T-helper 2 cell (primary cell): ENCODE data around the gene NFIX.

Source experiments
- DNase-seq, 5 experiments: peaks; one replicate each; pipeline versions ENCODE4 v3.0.0 to v3.0.0-alpha.2; 2012 to 2022

The NFIX gene

DNA sequence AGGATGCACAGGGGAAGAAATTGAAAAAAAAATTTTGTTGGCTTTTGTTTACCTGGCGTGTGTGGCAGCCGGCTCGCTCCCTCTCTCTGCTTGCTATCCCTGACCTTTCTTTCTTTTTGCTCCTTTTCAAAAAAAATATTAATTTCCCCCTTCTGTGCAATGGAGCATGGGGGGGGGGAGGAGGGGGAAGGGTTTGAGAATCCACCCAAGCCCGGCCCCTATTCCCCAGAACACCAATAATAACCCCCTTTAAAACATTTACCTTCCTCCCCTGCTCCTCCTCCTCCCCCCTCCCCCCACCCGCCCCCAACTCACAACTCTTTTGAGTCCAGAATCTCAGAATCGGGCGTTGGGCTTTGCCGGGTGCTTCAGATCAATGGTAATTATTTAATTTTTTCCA is 28.4 kb downstream of the NFIX start:
- no peak for DNase-seq

DNA sequence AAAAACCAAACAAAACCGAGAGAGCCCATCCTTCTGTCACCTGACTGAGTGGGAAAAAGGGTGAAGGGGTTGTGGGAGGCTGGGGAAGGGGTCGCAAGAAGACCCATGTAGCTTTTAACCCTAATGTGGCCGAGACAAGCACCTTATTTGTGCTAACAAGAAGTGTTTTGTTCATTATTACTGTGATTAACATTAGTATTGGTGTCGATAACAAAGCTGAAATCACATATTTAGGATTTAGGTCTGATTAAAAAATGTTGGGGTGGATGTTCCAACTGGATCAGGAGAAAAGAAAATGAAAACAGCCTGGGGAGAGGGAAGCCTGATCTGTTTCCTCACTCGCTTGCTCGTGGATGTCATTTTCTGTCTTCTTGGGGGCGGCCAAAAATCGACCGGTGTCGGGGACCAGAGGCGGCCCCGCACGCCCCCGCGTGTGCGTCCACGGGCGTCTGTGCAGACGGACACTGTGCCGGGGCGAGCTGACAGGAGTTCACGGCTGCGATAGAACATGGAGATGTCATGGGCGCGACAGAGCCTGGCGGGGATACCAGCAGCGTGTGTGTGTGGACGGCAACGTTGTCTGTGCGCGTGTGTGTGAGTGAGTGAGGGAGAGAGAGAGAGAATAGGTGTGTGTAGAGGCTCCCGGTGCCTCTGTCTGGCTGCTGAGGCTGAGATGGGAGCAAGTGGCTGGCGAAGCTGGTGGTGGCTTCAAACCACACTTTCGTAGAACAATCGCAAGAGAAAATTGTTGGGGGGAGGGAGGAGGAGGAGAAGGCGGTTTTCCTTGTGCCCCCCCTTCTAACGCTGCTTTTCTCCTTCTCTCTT is 29.1 kb downstream of the NFIX start:
- peak in 1 of 5 experiments; percentile 7 for DNase-seq

DNA sequence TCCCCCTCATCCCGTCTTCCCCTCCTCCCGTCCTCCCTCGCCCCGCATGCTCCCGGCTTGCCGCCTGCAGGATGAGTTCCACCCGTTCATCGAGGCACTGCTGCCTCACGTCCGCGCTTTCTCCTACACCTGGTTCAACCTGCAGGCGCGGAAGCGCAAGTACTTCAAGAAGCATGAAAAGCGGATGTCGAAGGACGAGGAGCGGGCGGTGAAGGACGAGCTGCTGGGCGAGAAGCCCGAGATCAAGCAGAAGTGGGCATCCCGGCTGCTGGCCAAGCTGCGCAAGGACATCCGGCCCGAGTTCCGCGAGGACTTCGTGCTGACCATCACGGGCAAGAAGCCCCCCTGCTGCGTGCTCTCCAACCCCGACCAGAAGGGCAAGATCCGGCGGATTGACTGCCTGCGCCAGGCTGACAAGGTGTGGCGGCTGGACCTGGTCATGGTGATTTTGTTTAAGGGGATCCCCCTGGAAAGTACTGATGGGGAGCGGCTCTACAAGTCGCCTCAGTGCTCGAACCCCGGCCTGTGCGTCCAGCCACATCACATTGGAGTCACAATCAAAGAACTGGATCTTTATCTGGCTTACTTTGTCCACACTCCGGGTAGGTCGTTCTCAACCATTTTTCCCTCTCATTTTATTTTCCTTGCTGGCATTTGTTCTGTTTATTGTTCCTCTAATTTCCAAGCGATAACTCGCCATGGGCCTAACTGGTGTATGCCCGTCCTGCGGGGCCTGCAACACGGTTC is 29.8 kb downstream of the NFIX start:
- DNase-seq: no peak

DNA sequence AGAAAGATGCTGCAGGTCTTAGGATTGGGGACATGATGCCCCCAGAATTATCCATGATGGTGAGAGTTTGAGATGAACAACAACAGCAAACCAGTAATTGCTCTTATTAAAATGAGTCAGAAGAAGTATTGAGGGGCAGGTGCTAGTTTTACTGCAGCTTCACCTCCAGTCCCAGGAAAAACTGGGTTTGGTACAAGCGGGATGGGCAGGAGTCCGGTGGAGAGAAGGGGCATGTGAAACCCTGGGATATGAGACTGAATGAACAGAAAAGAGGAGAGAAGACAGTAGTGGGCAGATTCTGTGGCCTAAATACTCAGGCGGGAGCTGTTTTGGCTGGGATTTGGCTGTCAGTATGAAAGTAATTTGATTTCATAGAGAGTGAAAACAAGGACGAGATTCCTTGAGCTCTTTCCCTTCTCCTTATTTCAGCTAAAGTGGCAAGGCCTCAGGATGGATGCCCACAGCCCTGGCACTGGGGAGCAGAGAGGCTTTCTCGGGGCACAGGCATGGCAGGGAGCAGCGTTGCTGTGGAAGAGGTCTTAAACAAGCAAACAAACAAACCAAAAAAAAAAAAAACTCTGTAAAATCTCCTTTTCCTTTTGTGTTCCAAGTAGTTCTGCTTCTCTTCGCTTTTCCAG is 30.7 kb downstream of the NFIX start:
- DNase-seq: no peak

DNA sequence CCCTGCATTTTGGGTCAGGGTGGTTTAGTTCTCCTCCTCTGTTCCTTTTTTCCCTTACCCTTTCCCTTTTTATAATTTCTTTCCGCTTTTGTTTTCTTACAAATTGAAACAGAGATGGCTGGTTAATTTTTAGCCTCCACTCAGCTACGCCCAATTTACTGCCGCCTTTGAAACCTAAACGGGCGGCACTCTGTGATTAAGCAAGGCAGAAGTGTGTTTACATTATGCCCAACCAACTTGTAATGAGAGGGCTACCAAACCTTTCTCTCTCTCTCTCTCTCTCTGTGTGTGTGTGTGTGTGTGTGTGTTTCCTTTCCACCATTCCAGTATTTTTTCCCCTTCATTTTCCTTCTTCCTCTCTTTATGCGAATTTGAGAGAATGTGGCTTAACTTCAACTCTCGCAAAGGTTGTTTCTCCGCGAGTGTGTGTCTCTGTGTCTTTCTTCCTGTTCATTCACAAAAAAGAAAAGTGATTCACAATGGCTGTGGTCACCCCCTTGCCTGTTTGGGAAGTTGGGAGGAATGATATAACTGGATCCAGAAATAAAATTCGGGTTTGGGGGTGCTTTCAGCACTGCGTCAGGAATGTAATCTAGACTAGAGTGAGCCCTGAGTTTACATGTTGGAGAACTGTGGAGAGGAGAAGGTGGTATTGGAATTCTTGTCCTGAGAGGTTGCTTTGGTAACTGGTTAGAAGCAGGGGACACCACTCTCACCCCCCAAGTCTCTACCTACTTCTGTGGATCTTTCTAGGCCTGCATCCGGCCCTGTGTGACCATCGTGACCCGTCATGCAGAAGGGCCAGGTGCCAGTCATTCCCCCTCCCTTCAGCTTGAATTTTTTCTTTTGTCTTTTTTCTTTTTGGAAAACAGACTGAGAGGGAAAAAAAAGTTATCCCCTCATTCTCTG is 31.4 kb downstream of the NFIX start:
- no peak for DNase-seq

DNA sequence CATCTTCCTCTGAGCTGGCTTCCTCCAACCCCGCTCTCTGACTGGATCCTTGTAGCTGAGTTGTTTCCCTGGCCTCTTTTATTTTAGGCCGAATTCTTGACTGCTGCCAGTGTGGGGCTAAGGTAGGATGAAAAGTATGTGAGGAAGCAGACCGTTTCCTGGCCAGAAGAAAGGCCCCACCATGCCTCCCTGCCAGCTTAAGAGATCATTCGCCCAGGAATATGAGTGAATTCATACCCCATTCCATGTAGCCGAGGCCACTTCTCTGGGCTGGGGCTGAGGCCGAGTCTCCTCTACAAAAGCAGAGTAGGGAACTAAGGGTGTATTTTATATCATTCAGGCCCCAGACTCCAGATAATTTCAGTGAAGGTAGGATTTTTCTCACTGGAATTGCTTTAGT is 32.3 kb downstream of the NFIX start:
- no peak for DNase-seq

DNA sequence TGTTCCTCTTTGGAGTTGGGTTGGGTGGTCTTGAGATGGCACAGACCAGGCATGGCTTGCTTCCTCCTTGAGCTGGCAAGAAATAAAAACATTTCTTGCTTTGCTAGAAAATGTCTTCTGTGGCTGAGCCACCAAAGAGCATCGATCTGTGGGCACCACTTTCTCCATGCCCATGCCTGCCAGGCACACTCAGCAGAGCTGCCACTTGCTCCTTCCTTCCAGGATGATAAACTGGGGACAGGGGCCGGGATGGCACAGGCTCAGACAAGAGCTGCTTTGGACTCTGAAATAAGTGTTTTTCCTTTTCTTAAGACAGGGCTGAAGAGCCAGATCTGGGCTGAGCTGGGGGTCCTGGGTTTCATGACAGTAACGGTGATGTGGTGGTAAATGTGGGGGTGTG is 32.8 kb downstream of the NFIX start:
- no peak for DNase-seq

DNA sequence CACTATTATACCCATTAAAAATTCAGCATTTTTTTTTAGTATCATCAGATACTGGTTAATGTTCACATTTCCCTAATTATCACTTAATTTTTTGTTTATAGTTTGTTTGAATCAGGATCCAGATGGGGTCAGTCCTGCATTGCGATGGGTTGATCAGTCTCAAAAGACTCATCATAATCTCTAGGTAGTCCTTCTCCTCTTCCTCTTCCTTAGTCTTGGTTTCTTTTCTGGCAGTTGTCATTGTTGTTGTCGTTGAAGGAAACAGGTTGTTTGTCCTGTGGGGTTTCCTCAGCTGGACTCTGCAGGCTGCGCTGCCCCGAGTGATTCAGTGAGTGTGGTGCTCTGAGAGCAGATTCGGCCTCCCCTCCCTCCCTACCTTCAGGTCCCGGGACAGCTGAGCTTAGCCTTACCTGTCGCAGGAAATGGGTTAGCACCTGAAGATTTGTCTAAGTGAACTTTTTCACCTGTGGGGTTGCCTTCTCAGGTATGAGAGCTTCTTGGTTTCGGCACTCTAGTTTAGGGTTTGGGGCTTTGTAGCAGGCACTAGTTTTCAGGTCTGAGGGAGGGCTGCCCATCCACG is 34.1 kb downstream of the NFIX start:
- no peak for DNase-seq

DNA sequence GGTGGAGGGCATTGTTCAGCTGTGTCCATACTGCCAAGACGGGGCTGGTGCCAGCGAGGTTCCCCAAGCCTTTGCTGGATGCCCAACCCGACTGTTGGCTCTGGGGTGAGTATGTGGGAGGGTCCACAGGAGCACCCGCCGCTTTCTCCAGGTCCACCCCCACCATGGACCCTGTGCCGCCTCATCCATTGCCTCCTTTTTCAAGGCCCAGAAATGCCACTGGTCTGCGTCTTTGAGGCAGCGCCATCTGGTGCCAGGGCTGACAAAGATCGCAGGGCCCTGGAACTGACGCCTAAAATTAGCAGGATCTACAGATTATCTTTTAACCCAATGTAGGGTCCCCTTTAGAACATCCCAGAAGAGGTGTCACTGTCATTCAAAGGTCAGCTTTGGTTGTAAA is 34.6 kb downstream of the NFIX start:
- DNase-seq: peak in 1 of 5 experiments; percentile 11

DNA sequence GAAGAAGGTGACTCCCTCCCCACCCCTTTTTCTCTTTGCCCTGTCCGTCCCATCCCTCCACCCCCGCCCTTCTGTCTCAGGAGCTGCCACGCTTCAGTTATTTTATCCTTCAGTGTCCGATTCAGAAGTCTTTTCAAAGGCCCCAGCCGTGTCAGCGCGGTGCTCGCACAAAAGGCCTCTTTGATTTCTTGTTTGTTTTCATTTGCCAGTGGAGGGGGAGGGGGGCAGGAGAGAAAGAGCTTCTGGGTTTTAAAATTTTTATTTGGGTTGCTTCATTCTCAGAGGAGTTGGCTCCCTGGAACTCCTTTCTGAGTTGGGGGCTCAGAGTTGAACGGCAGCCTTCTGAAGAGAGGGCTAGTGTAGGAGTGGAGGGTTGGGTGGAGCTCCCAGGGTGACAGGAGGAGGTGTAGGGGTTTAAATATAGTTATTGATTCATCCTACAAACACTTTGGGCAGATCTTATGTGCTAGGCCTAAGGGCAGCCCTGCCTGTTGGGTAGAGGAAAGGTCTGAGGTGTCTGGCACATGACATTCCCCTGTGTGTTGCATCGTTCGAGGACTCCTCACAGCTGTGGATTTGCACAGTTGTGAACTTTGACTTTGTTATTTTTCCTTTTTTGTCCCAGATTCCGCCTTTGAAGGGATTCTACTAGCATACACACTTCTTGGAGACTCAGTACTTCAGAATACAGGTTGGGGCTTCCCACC is 36.8 kb downstream of the NFIX start:
- no peak for DNase-seq

DNA sequence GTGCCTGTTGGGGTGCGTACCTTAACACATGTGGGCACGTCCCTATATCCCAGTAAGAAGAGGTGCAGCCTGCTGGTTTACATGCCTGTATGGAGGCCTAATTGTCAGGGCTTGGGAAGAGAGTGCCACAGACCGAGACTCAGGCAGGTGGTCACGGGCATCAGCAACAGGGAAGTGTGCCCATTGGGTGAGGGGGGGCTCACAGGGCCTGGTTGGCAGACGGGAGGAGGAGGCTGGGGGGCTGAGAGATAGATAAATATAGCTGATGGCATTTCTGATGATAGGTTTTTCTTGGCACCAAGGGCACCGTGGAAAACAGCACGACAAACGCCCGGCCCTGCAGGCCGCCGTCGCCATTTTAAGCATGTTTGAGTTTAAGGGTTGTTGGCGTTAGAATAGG is 37.6 kb downstream of the NFIX start:
- no peak for DNase-seq

DNA sequence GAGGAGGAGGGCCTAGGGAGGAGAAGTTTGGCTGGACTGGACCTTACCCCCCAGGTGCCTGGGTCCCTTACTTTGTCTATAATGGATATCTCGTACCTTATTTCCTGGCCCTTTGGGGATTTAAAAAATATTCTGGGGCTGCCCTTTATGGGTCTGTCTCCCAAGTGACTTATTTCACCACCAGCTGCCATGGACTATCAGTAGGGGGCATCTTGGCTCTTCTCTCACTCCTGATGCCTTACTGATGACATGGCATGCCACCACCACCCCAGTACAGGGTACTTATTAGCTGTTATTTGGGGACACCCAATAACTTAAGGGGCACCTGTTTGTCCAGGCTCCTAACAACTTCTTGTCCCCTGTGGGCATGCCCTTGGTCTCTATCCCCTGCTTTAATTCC is 38.0 kb downstream of the NFIX start:
- no peak for DNase-seq

DNA sequence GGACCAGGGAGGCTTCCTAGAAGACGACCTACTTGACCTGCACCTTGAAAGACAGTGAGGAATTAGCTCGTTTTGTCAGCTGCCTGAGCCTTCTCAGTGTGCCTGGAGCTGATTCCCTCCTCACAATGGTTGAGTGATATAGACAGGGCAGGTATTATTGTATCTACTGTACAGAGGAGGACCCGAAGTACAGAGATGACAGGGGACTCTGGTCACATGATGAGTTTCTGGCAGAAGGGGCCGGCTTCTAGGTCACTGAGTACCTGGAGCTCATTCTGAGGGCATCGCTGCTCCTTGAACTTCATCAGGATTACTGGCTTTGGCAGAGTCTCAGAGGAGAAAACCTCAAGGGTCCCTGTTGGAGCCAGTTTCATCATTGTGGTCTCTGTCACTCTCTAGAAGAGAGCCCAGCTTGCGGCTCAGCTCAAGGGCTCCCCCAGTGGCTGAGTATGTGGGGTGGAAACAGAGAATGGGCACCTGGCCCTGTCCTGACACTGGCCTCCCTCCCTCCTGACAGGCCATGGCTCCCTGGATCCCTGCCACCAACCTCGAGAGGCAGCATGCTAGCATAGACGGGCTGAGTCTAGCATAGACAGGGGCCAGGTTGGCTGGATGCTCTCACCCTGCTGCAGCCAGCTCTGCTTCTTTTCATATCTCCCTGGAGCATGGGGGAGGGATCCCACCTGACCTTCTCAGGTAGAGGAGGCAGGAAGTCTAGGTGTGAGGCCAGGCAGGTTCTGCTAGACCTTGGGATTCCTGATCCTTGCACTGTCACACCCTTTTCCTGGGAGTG is 38.7 kb downstream of the NFIX start:
- peak in 4 of 5 experiments; percentile 20 to 24 (median 22) for DNase-seq

DNA sequence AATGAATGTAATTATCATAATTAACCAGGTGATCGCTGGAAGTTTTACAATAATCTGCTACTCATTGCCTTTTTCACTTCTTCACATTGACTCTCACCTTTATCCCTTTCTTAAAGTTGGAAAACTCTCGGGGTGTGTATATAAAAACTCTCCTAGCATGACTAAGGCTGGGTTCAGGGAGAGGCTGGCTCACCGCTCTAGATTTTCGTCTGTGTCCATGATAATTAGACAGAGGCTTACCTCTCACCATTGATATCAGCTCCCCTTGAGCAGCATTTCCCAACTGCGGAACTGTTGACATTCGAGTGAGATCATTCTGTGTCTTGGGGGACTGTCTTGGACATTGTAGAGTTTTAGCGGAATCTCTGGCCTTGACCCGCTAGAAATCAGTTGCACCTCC is 39.4 kb downstream of the NFIX start:
- DNase-seq: no peak

DNA sequence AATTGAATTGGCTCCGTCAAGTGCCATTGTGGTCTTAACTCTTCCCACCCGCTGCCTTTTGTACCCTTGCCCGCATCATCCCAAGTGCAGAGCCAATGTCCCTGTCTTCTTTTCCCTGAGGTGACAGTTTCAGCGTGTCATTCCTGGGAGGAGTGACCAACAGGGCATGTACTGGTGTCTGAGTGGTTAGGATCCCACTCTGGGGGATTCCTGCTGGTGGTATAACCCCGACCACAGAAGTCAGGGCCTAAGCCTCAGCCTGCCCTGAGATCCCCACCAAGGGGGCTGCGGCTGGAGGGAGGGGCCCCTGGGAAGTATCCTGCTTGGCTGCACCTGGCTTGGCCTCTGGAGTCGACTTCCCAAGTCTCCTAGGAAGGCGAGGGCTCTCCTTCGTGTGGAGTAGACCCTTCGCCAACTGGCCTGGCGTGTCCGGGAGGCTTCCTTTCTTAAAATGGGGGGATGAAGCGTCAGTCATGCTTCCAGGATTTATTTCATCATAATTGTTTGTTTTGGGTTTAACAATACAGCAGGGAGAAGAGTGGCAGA is 40.6 kb downstream of the NFIX start:
- no peak for DNase-seq

DNA sequence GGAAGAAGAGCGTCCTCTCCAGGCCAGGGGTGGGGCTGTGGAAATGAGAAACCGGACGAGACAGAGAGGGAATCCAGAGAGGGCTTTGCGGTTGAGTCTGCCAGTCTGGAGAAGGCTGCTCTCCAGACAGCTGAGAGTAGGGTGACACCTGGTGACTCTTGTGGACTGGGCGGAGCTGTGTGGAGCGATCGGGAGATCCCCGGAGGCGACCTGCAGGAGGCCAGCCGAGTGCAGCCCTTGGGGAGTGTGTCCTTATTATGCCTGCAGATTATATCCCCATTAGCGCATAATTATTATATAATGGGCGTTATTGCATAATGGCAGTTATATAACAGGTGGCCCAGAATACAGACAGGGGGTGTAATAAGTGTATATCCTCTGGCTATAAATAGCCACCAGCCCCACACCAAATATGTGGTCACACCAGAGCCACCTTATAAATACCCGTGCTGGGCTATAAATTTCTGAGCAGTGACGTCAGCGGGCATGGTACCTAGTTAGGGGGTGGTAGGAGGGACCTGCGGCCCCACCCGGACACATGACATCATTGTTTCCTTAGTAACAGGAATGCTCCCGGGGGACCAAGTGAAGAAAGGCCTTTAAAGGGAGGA is 41.2 kb downstream of the NFIX start:
- DNase-seq: no peak

DNA sequence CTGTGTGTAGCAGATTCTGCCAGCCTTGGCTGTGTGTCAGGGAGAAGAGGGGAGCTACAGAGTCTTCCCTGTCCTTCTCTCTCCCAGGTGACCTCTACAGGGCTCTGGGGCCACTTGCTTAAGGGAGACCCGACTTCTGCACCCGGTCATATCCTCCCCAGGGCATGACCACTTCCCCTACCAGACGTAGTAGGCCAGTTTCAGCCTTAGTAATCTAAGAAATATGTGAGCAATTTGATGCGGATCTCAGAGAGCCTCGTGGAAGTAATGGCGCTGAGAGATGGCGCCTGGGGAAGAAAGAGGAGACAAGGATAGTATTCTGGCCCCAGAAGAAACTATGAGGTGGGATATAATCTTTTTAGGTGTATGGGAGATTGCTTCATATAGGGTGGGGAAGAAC is 41.9 kb downstream of the NFIX start:
- DNase-seq: no peak

DNA sequence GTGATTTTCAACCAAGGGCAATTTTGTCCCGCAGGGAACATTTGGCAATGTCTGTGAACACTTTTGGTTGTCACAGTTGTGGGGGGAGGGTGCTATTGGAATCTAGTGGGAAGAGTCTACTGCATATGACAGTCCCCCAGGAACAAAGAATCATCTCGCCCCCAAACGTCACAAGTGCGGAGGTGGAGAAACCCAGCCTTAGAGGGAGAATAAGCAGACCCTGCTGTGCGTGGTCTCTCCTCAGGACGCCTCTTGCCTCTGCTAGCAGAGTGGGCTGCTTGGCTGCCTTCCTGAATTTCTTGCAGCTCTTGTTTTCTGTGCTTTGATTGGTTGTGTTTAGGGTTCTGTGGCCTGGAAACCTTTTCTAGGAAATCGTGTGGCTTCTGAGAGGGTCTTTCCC is 42.5 kb downstream of the NFIX start:
- no peak for DNase-seq

DNA sequence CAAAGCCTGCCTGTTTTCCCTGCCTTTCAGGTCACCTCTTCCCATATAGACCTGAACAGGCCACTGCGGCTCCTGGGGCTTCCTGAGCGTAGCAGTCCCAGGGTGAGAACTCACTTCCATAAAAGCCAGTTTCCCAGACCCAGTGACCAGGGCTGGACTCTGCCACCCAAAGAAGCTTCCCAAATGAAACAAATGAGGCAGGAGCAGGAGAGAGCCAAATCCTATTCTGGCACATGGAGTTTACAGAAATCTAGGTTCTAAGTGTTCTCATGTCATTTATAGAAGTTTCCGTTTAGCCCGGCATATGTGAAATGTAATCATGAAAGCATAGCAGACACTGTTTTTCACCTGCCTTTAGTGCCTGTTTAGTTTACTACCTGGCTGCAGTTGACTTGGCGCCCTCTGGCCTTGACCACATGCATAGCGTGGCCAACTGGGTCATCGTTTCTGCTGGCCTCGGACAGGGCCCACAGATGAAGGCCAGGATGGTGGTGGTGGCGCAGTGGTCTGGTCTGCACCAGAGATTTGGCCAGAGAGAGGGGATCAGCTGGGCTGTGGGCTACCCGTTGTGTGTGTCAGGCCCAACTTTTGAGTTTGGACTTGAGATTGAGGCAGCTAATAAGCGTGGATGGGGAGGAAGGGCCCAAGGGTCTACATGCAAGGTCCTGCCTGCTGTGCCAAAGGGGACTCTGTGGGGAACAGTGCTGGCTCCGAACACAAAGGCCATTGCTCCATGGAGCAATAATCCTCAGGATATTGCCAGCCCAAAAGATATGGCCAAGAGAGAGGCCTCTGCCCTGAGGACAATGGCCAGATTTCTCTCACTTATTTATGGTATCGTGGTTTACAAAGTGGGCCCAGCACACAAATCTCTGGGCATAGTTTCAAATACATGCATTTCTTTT is 43.3 kb downstream of the NFIX start:
- DNase-seq: no peak
